A673 (cell line): ENCODE data around the gene TPM1. TPM values are rescaled to one million over a fixed set of nuclear protein-coding genes. Genes with fewer than 3 reads are reported as not detected.

Experiments
- BruUV-seq: library from RNA; stranded (reverse); fragments of 400-500 nt; replicated peaks from 2 replicates; lab custom pipeline; 2021; lab: Mats Ljungman, UMichigan
- CTCF ChIA-PET: fragments of 300-600 bp; sonication (Branson Sonifier 250); formaldehyde crosslinking; loops from one replicate; lab custom pipeline; 2022; ENCODE audit warnings: antibody characterized with exemption; lab: Charles Lee
- POLR2A ChIA-PET: fragments of 300-600 bp; sonication (Branson Sonifier 250); formaldehyde crosslinking; loops from one replicate; lab custom pipeline; 2022; ENCODE audit warnings: antibody characterized with exemption; ENCODE audit not compliant: low non-redundant PET; lab: Charles Lee
- DNase-seq: peaks from one replicate; pipeline ENCODE4 v3.0.0-alpha.2; 2015; ENCODE audit warnings: low spot score
- H3K27ac ChIP-seq: fragments of 200-600 bp; sonication (generic); 2 replicates; pipeline ENCODE4 v1.5.1; 2016; ENCODE audit warnings: mixed run types, low read depth, mild to moderate bottlenecking, mixed read lengths, antibody characterized with exemption, low read length; ENCODE audit not compliant: poor library complexity, severe bottlenecking
- H3K27me3 ChIP-seq: fragments of 200-600 bp; sonication (generic); replicated peaks from 2 replicates; pipeline ENCODE4 v1.6.1; 2017; ENCODE audit warnings: mixed run types, low read depth, mild to moderate bottlenecking, mixed read lengths, antibody characterized with exemption, low read length; ENCODE audit not compliant: insufficient read depth, poor library complexity
- H3K36me3 ChIP-seq: fragments of 200-600 bp; sonication (generic); 2 replicates; pipeline ENCODE4 v1.6.1; 2016; ENCODE audit warnings: mixed run types, mild to moderate bottlenecking, mixed read lengths, antibody characterized with exemption, low read length; ENCODE audit not compliant: insufficient read depth, poor library complexity, severe bottlenecking
- H3K4me1 ChIP-seq: fragments of 200-600 bp; sonication (generic); 2 replicates; pipeline ENCODE4 v1.6.1; 2017; ENCODE audit warnings: mixed run types, mild to moderate bottlenecking, mixed read lengths, antibody characterized with exemption, low read length; ENCODE audit not compliant: insufficient read depth, poor library complexity, severe bottlenecking
- H3K4me3 ChIP-seq: fragments of 200-600 bp; sonication (generic); 2 replicates; pipeline ENCODE4 v1.5.1; 2016; ENCODE audit warnings: low read depth, mixed run types, mild to moderate bottlenecking, mixed read lengths, low read length; ENCODE audit not compliant: poor library complexity, severe bottlenecking
- H3K9me3 ChIP-seq: fragments of 200-600 bp; sonication (generic); 2 replicates; pipeline ENCODE4 v1.6.1; 2016; ENCODE audit warnings: mixed run types, low read depth, mild to moderate bottlenecking, mixed read lengths, antibody characterized with exemption, low read length; ENCODE audit not compliant: poor library complexity, severe bottlenecking
- CTCF ChIP-seq: fragments of 300-800, 200-600 bp; sonication (generic); conservative IDR thresholded peaks from 2 replicates; pipeline ENCODE4 v1.5.1; 2017; ENCODE audit warnings: low read depth, mild to moderate bottlenecking, antibody characterized with exemption, low read length, moderate library complexity, mixed read lengths
- EZH2 ChIP-seq: fragments of 200-600 bp; sonication (generic); IDR thresholded peaks from 2 replicates; pipeline ENCODE4 v1.6.1; 2017; ENCODE audit warnings: borderline replicate concordance, low read depth, mild to moderate bottlenecking, mixed read lengths, antibody characterized with exemption, low read length; ENCODE audit not compliant: poor library complexity, severe bottlenecking
- intact Hi-C: fragments of 100-400 bp; cut with micrococcal nuclease; formaldehyde crosslinking; loops from one replicate; pipeline ENCODE4 v1.10.0; 2022; ENCODE audit not compliant: unreplicated experiment
- total RNA-seq: library from RNA; stranded (reverse); gene quantifications from 2 replicates; pipeline ENCODE4 v1.2.3, GENCODE V29; 2021

The TPM1 gene
- total RNA-seq, 1 experiment from 2014 or later: 31.2 TPM

GRCh38 chr15:63111481-63111880, 68.9 kb downstream of the TPM1 start:
- ChIA-PET CTCF (no interaction called here), POLR2A (no interaction called here)
- intact Hi-C loops: no loop called here
- no peaks in the 10 kb centered on the region for H3K27me3 ChIP-seq
- no peak overlapping the region for H3K4me3 ChIP-seq
- no peak overlapping the region for H3K27ac ChIP-seq
- no peaks in the 10 kb centered on the region for H3K4me1 ChIP-seq
- H3K36me3 ChIP-seq: no peaks in the 10 kb centered on the region
- no TSS peak for BruUV-seq
- no peak for DNase-seq
- no peaks in the 10 kb centered on the region for H3K9me3 ChIP-seq
- no peak for TF ChIP-seq CTCF
- TF ChIP-seq EZH2: no peak

DNA sequence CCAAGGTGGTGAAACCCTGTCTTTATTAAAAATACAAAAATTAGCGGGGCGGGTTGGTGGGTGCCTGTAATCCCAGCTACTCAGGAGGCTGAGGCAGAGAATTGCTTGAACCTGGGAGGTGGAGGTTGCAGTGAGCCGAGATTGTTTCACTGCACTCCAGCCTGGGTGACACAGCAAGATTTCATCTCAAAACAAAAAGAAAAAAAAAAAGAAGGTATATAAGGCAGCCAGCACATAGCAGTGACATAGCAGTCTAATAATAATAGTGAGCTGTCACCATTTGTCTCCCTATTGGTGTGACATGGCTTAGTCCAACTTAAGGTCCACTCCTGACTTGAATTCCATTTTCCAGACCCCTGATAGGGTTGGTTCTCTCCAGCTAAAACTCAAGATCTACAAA, 70.3 kb downstream of the TPM1 start:
- BruUV-seq: no TSS peak
- no peaks in the 10 kb centered on the region for H3K27me3 ChIP-seq
- ChIA-PET POLR2A (no interaction called here), CTCF (no interaction called here)
- DNase-seq: no peak
- no peak overlapping the region for H3K4me3 ChIP-seq
- no peak overlapping the region for H3K27ac ChIP-seq
- no peaks in the 10 kb centered on the region for H3K9me3 ChIP-seq
- no peak for TF ChIP-seq CTCF
- TF ChIP-seq EZH2: no peak
- no peaks in the 10 kb centered on the region for H3K4me1 ChIP-seq
- intact Hi-C loops: no loop called here
- no peaks in the 10 kb centered on the region for H3K36me3 ChIP-seq

DNA sequence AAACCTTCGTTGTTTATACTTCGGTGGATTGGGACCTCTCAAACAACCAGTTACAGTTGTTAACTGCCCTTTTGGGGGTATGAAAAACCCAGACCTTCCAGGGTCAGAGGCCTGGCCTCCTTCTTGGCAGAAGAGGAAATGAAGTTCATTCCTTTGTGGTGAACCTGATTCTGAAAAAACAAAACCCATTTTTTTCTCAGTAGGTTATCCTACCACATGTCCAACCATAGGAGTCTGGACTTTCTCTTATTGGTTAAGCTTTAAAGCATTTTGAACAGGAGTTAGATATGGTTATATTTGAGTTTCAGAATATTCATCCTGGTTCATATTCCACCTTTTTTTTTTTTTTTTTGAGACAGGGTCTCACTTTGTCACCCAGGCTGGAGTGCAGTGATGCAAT, 71.9 kb downstream of the TPM1 start:
- Histone ChIP-seq H3K4me1 (no peaks in the 10 kb centered on the region), H3K27ac (no peak overlapping the region), H3K36me3 (no peaks in the 10 kb centered on the region), H3K4me3 (no peak overlapping the region), H3K9me3 (peaks cover 3% of the 10 kb centered on the region), H3K27me3 (no peaks in the 10 kb centered on the region)
- intact Hi-C loops: no loop called here
- no TSS peak for BruUV-seq
- ChIA-PET POLR2A (no interaction called here), CTCF (no interaction called here)
- TF ChIP-seq CTCF (no peak), EZH2 (no peak)
- DNase-seq: no peak

Other genes starting within 250 kb of the TPM1 start
- gene LACTB, start 79.1 kb downstream of the TPM1 start, total RNA-seq: 4.4 and 5.4 TPM in 2 replicates
- gene RPS27L, start 114.7 kb downstream of the TPM1 start, total RNA-seq: 64.2 and 65.6 TPM in 2 replicates
- gene RAB8B, start 146.9 kb downstream of the TPM1 start, total RNA-seq: 29.1 and 34.3 TPM in 2 replicates
- gene APH1B, start 234.9 kb downstream of the TPM1 start, total RNA-seq: 6.2 and 8.1 TPM in 2 replicates